GM19043 (cell line): ENCODE measurements around the gene NAA50.

Experiments used
- ATAC-seq: cut with Tn5 transposase; IDR thresholded peaks from one replicate; pipeline ENCODE4 v1.9.1; 2021; ENCODE audit warnings: low read depth; ENCODE audit not compliant: unreplicated experiment

NAA50 gene

DNA sequence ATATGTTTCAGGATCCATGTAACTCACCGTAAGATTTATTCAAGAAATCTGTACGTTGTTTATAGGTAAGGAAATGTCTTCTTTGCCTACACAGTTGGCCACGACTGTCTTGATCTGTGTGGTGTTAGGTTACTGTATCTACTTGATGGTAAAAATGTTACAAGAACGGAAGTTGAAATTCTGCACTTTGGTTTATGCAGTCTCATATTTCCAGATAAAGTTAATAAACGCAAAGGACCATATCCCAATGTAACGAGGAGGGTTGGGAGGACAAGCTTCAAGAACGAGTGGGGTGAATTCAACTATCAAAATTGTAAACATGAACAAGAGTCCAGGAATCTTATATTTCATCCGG, 50.6 kb downstream of the NAA50 start:
- ATAC-seq = no peak

DNA sequence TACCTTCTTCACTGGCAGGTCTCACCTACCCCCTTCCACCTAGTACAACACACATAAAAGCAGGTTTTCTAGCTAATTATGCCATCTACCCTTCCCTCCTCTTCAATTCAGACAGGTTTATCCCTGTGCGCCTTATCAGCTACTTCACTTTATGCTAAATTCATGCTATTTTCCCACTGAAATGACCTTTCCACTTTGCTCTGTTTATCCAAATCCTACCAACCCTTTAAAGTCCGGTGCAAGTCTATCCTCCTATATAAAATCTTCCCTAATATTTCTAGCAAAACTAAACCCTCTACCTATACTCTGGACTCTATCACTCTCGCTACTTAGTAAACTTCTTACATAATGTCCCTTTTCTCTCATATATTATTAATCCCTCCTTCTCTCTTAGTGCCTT, 55.6 kb downstream of the NAA50 start:
- ATAC-seq = no peak

DNA sequence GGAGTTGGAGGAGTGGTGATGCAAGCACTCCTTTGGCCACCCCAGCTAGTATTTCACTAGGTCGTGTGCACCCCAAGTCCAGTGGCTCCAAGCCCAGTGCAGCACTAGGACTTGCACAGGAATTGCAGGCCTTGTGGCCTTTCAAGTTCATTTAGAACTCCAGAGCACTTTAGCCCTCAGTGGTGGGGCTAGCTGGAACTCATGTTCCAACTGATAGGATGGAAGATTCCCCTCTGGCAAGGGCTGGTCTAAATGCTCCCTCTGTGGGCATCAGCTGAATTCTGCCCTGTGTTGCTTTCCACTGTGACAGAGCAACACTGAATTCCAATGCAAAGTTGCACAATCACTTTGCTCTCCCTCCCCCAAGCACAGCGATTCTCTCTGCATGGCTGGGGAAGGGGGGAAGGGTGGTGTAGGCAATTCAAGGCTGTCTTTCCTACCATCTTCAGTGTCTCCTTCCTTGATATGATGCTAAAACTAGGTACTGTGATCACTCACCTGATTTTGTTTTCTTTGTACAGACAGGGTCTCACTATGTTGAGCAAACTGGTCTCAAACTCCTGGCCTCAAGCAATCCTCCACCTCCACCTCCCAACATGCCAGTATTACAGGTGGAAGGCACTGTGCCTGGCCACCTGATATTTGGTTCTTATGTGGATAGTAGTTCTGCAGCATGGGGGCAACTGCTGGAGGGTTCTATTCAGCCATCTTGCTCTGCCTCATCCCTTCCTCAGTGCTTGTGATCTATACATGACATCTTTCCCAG, 59.9 kb downstream of the NAA50 start:
- no peak for ATAC-seq

DNA sequence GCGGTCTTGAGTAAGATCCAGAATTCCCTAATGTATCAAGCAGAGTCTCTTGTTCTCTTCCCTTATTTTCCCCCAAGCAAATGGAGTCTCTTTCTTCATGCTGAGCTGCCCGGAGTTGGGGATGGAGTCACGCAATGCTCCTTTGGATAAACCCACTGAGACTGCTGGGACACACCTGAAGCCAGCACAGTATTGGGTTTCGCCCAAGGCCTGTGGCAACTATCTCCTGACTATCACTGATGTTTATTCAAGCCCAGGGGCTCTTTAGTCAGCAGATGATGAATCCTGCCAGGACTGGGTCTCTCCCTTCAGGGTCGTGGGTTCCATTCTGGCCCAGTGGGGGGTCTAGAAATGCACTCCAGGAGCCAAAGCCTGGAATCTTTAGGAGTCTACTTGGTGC, 60.9 kb downstream of the NAA50 start:
- no peak for ATAC-seq

DNA sequence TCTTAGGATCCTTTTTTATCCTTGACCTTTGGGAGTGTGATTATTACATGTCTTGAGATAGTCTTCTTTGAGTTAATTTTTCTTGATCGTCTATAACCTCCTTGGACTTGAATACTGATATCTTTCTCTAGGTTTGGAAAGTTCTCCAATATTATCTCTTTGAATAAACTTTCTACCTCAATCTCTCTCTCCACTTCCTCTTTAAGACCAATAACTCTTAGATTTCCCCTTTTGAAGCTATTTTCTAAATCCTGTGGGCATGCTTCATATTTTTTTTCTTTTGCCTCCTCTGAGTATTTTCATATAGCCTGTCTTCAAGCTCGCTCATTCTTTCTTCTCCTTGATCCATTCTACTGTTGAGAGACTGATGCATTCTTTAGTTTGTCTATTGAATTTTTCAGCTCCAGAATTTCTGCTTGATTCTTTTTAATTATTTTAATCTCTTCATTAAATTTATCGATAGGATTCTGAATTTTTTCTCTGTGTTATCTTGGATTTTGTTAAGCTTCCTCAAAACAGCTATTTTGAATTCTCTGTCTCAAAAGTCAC, 61.7 kb downstream of the NAA50 start:
- ATAC-seq = no peak

DNA sequence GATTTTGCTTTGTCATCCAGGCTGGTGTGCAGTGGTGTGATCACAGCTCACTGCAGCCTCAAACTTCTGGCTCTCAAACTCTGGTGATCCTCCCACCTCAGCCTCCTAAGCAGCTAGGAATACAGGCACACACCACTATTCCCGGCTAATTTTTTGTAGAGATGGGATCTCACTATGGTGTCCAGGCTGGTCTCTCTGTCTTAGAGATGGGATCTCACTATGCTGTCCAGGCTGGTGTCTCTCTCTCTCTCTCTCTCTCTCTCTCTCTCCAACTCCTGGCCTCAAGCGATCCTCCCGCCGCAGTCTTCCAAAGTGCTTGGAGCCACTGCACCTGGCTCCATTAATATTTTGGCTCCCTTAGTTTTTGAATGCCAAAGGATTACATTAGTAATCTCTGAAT, 67.3 kb downstream of the NAA50 start:
- ATAC-seq = no peak

DNA sequence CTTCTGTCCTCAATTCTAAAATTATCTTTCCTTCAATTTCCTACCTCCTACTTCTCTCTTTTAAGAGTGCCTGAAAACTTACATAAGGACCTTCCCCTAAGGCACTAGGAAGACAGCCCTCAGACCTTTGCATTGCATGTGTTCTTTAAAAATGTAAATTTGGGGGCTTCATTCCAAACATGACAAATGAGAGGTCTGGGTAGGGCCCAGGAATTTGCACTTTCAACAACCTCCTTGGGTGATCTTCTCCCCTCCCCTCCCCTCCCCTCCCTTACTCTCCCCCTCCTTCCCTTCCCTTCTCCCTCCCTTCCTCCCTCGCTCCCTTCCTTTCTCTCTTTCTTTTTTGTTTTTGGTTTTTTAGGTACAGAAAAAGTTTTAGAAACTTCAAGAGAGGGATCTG, 68.3 kb downstream of the NAA50 start:
- no peak for ATAC-seq

DNA sequence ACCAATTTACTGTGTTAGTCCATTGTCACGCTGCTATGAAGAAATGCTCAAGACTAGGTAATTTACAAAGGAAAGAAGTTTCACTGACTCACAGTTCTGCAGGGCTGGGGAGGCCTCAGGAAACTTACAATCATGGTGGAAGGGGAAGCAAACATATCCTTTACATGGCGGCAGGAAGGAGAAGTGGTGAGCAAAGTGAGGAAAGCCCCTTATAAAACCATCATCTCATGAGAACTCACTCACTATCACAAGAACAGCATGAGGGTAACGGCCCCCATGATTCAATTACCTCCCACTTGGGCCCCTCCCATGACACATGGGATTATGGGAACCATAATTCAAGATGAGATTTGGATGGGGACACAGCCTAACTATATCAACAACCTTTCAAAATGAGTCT, 69.8 kb downstream of the NAA50 start:
- no peak for ATAC-seq

DNA sequence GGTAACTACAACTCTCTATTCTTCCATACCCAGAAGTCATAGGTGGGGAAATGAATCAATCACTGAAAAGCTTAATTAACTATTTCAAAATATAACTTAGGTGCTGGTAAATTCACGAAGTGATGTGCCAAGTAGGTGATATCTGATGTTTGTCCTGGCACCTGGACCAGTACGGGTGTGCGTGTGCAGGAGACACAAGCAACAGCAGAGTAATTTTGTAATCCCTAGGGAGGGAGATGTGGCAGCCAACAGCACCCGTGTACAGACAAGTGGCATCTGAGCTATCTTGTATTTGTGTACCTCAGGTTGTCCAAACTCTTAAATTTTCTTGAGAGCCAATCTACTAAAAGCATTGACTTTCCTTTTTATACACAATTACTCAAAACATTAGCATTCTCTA, 72.5 kb downstream of the NAA50 start:
- ATAC-seq = no peak

DNA sequence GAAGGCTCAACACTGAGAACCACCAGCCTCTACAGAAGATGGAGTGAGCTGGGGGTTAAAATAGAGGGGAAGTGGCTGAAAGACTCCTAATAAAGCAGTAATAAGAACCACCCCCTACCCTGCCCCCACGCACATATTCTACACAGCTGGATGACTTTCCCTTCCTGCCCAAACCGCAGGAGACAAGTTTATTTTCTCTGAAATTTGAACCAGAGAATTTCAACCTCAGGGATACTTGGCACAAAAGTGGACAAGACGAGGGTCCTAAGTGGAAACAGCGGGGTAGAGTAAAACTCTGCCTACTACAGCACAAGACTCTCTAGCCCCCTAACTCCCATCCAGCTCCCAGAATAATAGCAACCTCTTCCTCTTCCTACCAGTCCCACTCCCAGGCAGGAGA, 78.0 kb downstream of the NAA50 start:
- no peak for ATAC-seq
